OCI-LY1 (cell line): ENCODE data around the gene TBX10.

Source experiments
- CTCF ChIP-seq: fragments of 200-600 bp; sonication (generic), shearing (Covaris generic); IDR thresholded peaks from 2 replicates; pipeline ENCODE4 v1.5.1; 2017; ENCODE audit warnings: mild to moderate bottlenecking, antibody characterized with exemption, low read length, moderate library complexity, mixed read lengths
- EZH2 ChIP-seq: fragments of 200-600 bp; sonication (generic), shearing (Covaris generic); IDR thresholded peaks from 2 replicates; pipeline ENCODE4 v1.8.0; 2017; ENCODE audit warnings: borderline replicate concordance, mixed run types, mild to moderate bottlenecking, antibody characterized with exemption, low read length, moderate library complexity, mixed read lengths

GRCh38 chr11:67630228-67630942 lies 9.2 kb downstream of the TBX10 start:
- peak; percentile 71 for TF ChIP-seq CTCF
- no peak for TF ChIP-seq EZH2
